T-helper 2 cell treated with Interferon-gamma antibody and Interleukin-4, amounts not matched to agents 5 μg/mL and 100 μg/mL, for 36 hours (primary cell): ENCODE measurements around the gene HCAR2.
"Not testable (repeated sequence)": the region's sequence is repeated elsewhere in the genome, so short reads cannot be mapped to it uniquely, and the experiment has no call there.

ENCODE experiments used
- DNase-seq: peaks from one replicate; pipeline ENCODE4 v3.0.0; 2021; ENCODE audit warnings: low spot score
- H3K27ac Mint-ChIP-seq: one replicate; pipeline ENCODE4 v1.8.0; 2021; ENCODE audit warnings: mild to moderate bottlenecking, mixed read lengths
- H3K27me3 Mint-ChIP-seq: one replicate; pipeline ENCODE4 v1.8.0; 2021; ENCODE audit warnings: low read depth, mixed read lengths
- H3K36me3 Mint-ChIP-seq: one replicate; pipeline ENCODE4 v1.8.0; 2021; ENCODE audit warnings: low read depth, mixed read lengths
- H3K4me1 Mint-ChIP-seq: one replicate; pipeline ENCODE4 v1.8.0; 2021; ENCODE audit warnings: low read depth, mixed read lengths
- H3K4me3 Mint-ChIP-seq: one replicate; pipeline ENCODE4 v1.8.0; 2022; ENCODE audit warnings: mild to moderate bottlenecking, moderate library complexity, mixed read lengths
- H3K9me3 Mint-ChIP-seq: one replicate; pipeline ENCODE4 v1.8.0; 2021; ENCODE audit warnings: mixed read lengths

HCAR2 gene

DNA sequence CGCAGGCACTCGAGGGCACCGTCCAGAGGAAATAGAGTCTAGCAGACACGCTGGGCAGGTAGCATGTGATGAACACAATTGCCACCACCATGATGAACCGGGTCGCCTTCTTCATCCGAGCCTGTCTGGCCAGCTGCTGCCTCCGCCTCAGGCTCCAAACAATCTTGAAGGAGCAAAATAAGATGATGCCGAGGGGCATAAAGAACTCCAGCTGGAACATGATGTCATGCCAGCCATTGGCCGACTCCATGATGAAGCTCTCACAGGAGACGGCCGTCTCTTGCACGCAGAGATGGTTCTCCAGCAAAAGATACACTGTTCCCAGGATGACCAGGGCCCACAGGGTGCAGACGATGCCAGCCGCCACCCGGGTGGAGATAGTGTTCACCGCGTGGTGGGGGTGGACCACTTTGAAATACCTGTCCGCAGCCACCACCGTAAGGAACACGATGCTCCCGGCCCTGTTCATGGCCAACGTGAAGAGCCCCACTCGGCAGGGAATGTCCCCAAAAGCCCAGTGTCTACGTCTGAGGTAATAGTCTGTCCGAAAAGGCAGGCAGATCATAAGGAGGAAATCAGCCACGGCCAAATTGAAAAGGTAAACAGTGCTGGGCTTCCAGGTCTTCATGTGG, 26.5 kb upstream of the HCAR2 start:
- Mint-ChIP-seq H3K36me3 (peaks cover 4% of the 10 kb centered on the region), H3K9me3 (peaks cover 6% of the 10 kb centered on the region), H3K4me3 (peak overlapping the region; percentile 78), H3K4me1 (peaks cover 75% of the 10 kb centered on the region), H3K27me3 (no peaks in the 10 kb centered on the region), H3K27ac (peak overlapping the region; percentile 87)
- DNase-seq = no peak

DNA sequence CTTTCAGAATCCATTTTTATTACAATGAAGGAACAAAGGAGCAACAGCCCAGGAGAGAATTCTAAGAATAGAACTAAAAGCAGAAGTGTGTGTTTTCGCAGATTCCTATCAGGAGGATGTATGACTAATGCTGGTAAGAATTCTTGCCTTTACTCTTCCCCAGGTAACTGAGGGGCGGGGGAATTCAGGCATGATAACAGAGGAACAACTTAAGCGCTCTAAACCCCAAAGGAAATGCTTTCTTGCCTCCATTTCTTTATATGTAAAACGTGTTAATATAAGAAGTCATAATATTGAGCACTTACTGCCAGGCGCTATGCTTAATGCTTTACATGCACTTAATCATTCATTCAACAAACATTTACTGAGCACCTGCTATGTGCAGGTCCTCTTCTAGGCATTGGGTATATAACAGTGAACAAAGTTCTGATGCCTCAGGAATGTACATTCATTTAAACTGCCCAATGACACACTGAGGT, 23.0 kb upstream of the HCAR2 start:
- peak; percentile 71 for DNase-seq
- Mint-ChIP-seq H3K36me3 (peaks cover 1% of the 10 kb centered on the region), H3K9me3 (no peaks in the 10 kb centered on the region), H3K4me3 (peak overlapping the region; percentile 81), H3K4me1 (peaks cover 66% of the 10 kb centered on the region), H3K27ac (peak overlapping the region; percentile 86), H3K27me3 (no peaks in the 10 kb centered on the region)

DNA sequence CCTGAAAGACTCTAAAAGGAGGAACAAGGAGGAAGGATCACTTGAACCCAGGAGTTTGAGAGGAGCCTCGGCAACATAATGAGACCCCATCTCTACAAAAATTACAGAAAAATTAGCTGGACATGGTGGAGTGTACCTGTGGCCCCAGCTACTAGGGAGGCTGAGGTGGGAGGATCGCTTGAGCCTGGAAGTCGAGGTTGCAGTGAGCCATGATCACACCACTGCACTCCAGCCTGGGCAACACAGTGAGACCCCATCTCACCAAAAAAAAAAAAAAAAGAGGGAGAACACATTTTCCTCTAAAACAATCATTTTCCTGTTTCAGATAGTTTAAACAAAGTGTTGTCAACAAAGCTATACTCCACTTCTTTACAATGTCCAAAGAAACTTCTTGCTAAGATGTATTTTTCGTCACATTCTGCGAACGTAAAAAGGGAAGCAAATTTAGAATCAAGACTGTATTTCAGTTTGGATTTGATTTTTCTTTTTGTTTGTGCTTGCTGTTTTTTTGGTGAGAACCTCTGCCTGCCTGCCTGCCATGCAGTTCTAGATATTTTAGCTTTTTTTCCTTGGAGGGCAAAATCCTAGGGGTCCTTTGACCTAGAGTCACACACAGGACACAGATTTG, 22.4 kb upstream of the HCAR2 start:
- H3K27me3 Mint-ChIP-seq = no peaks in the 10 kb centered on the region
- H3K27ac Mint-ChIP-seq = peak overlapping the region; percentile 86
- H3K4me3 Mint-ChIP-seq = peak overlapping the region; percentile 81
- H3K4me1 Mint-ChIP-seq = peaks cover 65% of the 10 kb centered on the region
- H3K36me3 Mint-ChIP-seq = peaks cover 1% of the 10 kb centered on the region
- H3K9me3 Mint-ChIP-seq = no peaks in the 10 kb centered on the region
- no peak for DNase-seq

GRCh38 chr12:122724641-122725243, 21.6 kb upstream of the HCAR2 start:
- Mint-ChIP-seq H3K36me3 (peaks cover 1% of the 10 kb centered on the region), H3K27ac (no peak overlapping the region), H3K9me3 (no peaks in the 10 kb centered on the region), H3K4me3 (no peak overlapping the region), H3K4me1 (peaks cover 60% of the 10 kb centered on the region), H3K27me3 (no peaks in the 10 kb centered on the region)
- no peak for DNase-seq

DNA sequence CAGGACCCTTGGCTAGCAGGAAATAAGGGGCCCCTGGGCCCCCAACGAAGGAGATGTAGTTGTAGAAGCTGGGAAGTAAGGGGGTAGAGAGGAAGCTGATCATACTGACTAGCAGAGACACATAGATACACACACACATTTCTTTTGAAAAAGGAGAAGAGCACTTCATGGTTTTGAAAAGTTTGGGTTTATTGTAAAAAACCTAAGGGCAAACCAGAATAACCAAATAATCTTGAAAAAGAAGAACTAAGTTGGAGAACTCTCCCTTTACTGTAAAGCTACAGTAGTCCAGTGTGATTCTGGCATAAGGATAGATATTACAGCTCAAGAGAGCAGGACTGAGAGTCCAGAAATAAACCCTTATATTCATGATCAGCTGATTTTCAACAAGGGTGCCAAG, 19.2 kb upstream of the HCAR2 start:
- Mint-ChIP-seq H3K4me1 (peaks cover 39% of the 10 kb centered on the region), H3K36me3 (peaks cover 1% of the 10 kb centered on the region), H3K27me3 (no peaks in the 10 kb centered on the region), H3K4me3 (no peak overlapping the region), H3K27ac (no peak overlapping the region), H3K9me3 (no peaks in the 10 kb centered on the region)
- DNase-seq = no peak

GRCh38 chr12:122721057-122721545, 17.9 kb upstream of the HCAR2 start:
- no peaks in the 10 kb centered on the region for H3K9me3 Mint-ChIP-seq
- H3K4me3 Mint-ChIP-seq = peak overlapping the region; percentile 37
- peaks cover 1% of the 10 kb centered on the region for H3K36me3 Mint-ChIP-seq
- no peaks in the 10 kb centered on the region for H3K27me3 Mint-ChIP-seq
- peak overlapping the region; percentile 55 for H3K27ac Mint-ChIP-seq
- DNase-seq = no peak
- H3K4me1 Mint-ChIP-seq = peaks cover 34% of the 10 kb centered on the region

- not testable (repeated sequence) for H3K36me3 Mint-ChIP-seq, DNase-seq, H3K4me1 Mint-ChIP-seq, H3K9me3 Mint-ChIP-seq, H3K27ac Mint-ChIP-seq, H3K4me3 Mint-ChIP-seq, H3K27me3 Mint-ChIP-seq
Observed at GRCh38 chr12:122716658-122717057, 13.5 kb upstream of the HCAR2 start, which contains the start of gene HCAR3. HCAR3 (minus strand) TSS chr12:122716811; CDS start chr12:122716737, 74 bp downstream.

DNA sequence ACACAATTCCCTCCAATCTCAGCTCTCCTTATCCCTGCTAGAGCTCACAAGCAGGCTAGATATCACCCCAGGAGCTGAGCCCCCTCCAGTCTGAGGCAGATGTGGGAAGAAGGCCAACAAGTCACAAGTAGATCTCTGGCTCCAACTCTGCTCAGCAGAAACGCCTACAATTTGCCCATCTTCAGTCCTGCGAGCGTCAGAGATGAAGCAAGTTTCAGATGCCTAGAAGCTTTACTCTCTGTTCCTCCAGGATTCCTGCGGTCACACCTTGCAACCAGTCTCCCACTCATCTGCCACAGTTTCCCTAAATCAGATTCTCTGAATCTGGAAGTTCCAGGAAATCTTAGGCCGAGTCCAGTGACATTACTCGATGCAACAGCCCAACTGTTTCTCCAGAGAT, 12.1 kb upstream of the HCAR2 start:
- H3K4me3 Mint-ChIP-seq, H3K27me3 Mint-ChIP-seq, H3K27ac Mint-ChIP-seq, H3K9me3 Mint-ChIP-seq, H3K36me3 Mint-ChIP-seq, H3K4me1 Mint-ChIP-seq, DNase-seq: not testable (repeated sequence)

DNA sequence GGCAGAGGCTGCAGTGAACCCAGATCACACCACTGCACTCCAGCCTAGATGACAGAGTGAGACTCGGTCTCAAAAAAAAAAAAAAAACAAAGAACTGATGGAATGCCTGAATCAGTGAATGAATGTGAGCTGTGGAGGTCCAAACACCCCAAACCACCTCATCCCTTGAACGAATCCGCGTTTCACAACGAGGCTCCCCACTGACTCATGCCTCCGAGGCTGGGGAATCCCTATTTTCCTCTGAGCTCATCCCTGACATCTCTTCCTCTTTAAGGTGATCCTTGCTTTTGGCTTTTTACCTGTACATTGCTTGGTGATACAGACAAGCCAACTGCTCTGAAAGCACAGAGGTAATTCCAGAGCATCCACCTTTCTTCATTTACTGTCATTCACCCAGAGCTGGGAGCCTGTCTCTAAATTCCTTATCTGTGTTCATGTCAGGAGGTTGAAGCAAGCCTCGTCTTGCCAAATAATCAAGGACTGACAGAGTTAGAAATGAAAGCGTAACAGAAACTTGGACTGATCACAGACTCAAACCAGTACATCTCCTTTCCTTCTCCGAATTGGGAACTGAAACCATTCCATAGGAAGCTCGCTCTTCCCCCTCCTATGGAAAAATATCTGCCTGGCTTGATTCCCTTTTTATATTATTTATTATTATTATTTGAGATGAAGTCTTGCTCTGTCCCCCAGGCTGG, 10.5 kb upstream of the HCAR2 start:
- not testable (repeated sequence) for H3K4me3 Mint-ChIP-seq, H3K27me3 Mint-ChIP-seq, H3K27ac Mint-ChIP-seq, H3K36me3 Mint-ChIP-seq, H3K9me3 Mint-ChIP-seq, DNase-seq, H3K4me1 Mint-ChIP-seq

- H3K9me3 Mint-ChIP-seq, H3K27ac Mint-ChIP-seq, H3K4me3 Mint-ChIP-seq, H3K4me1 Mint-ChIP-seq, H3K36me3 Mint-ChIP-seq, H3K27me3 Mint-ChIP-seq, DNase-seq: not testable (repeated sequence)
Observed at GRCh38 chr12:122711266-122711665, 8.1 kb upstream of the HCAR2 start.

DNA sequence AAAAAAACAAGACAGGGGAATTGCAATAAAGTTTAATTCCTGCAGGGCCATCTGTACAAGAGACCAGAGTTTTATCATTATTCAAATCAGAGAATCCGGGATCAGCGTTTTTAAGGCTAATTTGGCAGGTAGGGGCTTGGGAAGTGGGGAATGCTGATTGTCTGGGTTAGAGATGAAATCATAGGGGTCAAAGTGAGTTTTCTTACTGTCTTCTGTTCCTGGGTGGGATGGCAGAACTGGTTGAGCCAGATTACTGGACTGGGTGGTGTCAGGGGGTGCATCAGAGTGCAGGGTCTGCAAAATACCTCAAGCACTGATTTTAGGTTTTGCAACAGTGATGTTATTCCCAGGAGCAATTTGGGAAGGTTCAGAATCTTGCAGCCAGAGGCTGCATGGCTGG, 7.2 kb upstream of the HCAR2 start:
- H3K4me3 Mint-ChIP-seq, H3K9me3 Mint-ChIP-seq, H3K36me3 Mint-ChIP-seq, H3K27ac Mint-ChIP-seq, H3K27me3 Mint-ChIP-seq, DNase-seq, H3K4me1 Mint-ChIP-seq: not testable (repeated sequence)

- not testable (repeated sequence) for H3K27ac Mint-ChIP-seq, H3K9me3 Mint-ChIP-seq, DNase-seq, H3K27me3 Mint-ChIP-seq, H3K36me3 Mint-ChIP-seq, H3K4me1 Mint-ChIP-seq, H3K4me3 Mint-ChIP-seq
Observed at GRCh38 chr12:122709287-122709686, 6.1 kb upstream of the HCAR2 start.

DNA sequence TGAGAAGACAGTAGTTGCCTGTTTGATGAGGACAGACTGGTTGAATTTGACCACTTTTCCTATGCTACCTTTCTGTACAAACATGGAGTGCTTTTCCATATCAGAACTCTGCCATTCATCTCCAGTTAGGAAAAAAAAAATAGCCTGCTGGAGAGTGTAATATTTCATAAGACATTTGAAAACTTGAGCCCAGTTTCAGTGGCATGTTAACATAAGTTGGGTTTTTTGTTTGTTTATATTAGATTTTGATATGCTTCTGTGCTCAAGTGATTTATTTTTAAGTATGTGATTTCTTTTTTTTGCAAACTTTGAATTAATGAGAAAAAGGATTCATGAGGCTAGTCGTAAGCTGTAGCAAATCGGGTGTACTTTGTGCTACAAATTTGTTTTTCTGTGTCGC, 684 bp upstream of the HCAR2 start:
- not testable (repeated sequence) for H3K4me3 Mint-ChIP-seq, H3K27ac Mint-ChIP-seq, H3K9me3 Mint-ChIP-seq

GRCh38 chr12:122701481-122701880, 1.7 kb downstream of the HCAR2 start:
- not testable (repeated sequence) for H3K27ac Mint-ChIP-seq, H3K36me3 Mint-ChIP-seq, DNase-seq, H3K9me3 Mint-ChIP-seq, H3K4me1 Mint-ChIP-seq, H3K4me3 Mint-ChIP-seq, H3K27me3 Mint-ChIP-seq

More for the DNA sequence above, 684 bp upstream of the HCAR2 start:
- not testable (repeated sequence) for H3K36me3 Mint-ChIP-seq, H3K4me1 Mint-ChIP-seq, DNase-seq, H3K27me3 Mint-ChIP-seq
